Stimulated activated CD8-positive, alpha-beta memory T cell treated with anti-CD3 and anti-CD28 coated beads, Interleukin-15, amount 100 ng/mL, for 48 hours (primary cell): Measurements from ENCODE around the gene ACADM.
"Not testable (repeated sequence)": the region's sequence is repeated elsewhere in the genome, so short reads cannot be mapped to it uniquely, and the experiment has no call there.

Experiments used
- DNase-seq, 2 donors: peaks; one replicate each; pipeline ENCODE4 v3.0.0-alpha.2; 2020; ENCODE audit warnings: low read depth in 2 of 2

Gene ACADM

DNA sequence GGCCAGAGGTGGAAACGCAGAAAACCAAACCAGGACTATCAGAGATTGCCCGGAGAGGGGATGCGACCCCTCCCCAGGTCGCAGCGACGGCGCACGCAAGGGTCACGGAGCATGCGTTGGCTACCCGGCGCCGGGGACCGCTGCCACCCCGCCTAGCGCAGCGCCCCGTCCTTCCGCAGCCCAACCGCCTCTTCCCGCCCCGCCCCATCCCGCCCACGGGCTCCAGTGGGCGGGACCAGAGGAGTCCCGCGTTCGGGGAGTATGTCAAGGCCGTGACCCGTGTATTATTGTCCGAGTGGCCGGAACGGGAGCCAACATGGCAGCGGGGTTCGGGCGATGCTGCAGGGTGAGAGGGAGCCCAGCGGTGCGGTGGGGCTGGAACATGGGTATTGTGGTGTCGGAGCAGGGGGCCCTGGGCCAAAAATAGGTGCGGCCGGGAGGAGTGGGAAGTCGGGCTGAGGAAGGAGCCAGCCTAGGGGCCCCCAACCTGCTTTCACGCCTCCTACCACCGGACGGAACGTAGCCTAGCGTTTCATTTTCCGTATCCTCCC, at the start of gene ACADM:
Gene ACADM, plus strand, starts transcription at position 238 of the 551 bp plus-strand sequence. Its CDS starts 79 bp downstream, at position 317.
- peak; percentile 82 to 86 for DNase-seq

DNA sequence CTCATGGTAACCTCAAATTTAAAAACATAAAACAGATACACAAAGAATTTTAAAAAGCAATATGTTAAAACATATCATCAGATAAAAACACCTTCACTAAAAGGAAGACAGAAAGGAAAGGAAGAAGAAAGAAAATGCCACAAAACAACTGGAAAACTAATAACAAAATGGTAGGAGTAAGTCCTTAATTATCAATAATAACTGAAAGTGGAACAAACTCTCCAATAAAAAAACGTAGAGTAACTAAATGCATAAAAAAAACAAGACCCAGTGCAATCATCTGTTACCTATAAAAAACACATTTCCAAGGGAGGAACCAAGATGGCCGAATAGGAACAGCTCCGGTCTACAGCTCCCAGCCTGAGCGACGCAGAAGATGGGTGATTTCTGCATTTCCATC, 47.1 kb upstream of the ACADM start:
- DNase-seq: no peak

DNA sequence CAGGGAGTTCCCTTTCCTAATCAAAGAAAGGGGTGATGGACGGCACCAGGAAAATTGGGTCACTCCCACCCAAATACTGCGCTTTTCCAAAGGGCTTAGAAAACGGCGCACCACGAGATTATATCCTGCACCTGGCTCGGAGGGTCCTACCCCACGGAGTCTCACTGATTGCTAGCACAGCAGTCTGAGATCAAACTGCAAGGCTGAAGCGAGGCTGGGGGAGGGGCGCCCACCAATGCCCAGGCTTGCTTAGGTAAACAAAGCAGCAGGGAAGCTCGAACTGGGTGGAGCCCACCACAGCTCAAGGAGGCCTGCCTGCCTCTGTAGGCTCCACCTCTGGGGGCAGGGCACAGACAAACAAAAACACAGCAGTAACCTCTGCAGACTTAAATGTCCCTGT, 46.5 kb upstream of the ACADM start:
- not testable (repeated sequence) for DNase-seq

DNA sequence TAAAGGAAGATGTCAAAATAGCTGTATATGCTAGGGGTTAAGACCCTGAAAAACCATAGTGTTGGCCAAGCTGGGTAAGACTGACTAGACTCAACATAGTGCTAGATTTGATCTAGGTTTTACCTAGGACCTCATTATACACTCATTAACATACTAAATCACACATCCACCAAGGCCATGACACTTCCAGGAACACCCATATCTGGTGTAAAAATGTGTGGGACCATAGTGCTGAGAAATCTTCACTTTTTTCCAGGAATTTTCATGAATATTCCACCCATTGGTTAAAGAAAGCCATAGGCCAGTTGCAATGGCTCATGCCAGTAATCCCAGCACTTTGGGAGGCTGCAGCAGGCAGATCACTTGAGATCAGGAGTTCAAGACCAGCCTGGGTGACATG, 34.0 kb upstream of the ACADM start:
- DNase-seq: no peak

DNA sequence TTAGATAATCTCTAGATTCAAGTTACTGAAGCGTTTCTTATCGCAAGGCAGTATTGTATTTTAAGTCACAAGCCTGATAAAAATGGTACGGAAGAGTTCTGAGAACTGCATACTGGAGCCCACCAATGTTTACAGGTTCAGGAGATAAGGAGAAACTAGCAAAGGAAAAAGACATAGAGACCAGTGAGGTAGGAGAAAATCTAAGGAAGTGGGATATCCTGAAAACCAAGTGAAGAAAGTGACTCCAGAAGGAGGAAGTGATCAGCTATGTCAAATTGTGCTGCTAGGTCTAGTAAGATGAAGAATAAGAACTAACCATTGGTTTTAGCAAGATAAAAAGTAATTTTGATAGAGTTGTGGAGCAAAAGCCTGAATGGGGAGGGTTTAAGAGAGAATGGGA, 31.0 kb upstream of the ACADM start:
- DNase-seq: no peak

DNA sequence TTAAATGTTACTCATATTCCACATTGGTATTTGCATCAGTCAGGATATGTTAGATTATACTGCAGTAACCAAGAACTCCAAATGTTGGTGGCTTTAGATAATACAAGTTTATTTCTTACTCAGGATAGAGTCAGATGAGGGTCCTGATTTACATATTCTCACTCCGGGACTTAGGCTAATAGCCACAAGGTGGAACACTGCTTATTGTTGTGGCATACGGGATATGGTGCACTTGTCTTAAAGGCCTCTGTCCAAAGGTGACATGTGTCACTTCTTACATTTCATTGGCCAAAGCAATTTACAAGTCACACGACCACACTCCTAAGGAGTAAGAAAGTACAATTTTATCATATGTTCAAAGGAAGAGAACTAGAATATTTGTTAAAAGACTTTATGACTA, 28.5 kb upstream of the ACADM start:
- no peak for DNase-seq

DNA sequence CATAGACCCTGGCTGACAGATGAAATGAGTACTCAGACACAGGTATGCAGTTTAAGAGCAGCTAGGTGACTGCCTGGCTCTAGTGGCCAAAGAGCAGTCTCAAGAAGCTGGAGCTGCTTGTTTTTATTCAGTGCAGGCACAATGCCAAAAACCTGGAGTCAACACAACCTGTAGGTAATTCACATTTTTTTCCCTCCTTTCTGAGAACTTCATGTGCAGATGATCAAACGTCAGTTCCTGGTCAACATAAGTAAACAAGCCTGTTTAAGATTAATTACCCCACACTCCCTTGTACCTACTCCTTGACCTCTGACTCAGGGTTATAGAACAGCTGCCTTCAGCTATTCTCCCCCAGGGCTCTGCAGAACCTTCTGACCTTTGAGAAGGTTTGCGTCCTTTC, 17.3 kb upstream of the ACADM start:
- DNase-seq: no peak

DNA sequence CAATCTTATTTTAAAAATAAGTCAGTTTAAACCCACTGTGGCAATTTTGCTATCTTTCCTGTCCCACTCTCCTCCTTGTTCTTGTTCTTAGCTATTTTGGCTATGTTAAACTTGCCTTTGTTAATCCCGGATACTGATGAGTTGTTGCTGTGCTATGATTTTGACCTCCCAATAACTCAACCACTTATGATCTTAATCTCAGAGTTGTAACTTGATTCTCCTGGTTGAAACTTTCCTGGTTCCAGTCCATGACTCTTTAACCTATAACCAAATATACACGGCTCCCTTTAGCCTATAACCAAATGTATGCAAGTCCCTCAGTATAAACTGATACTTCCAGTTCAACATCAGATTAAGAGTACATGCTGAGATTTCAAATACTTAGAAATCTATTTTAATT, 15.6 kb upstream of the ACADM start:
- DNase-seq: no peak

DNA sequence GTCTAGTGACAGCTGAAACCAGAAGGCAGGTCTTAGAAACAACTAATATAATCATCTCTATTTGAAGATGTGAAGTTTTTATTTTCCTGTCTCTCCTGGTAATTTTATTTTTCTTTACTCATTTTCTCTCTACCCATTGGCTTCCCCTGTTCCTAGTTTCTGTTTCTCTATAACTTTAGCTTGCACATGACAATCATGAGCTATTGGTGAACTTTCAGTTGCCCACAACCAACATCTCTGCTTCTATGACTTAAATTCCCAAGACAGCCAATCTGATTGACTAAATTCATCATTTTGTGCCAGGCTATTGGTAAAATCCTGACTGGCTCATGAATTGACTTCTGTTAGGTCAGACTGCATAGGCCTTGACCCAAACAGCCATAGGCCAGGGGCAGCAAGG, 13.7 kb upstream of the ACADM start:
- no peak for DNase-seq

DNA sequence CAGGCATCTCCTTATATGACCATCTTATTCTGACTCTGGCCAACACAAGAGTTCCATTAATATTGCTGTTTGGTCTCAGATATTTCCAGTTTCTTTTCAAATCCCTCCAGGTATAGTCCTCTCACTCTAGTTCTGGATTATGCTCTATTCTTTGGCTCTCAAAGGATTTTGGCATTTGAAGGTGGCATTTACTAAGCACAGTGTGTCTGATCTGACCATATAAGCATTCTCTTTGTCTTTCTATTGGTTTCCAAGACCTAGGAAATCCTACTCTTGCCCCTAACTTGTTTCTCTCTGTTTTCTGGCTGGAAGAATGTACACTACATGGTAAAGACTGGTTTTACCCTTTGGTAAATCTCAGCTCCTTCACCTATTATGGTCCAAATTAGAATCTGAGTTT, 12.7 kb upstream of the ACADM start:
- no peak for DNase-seq

DNA sequence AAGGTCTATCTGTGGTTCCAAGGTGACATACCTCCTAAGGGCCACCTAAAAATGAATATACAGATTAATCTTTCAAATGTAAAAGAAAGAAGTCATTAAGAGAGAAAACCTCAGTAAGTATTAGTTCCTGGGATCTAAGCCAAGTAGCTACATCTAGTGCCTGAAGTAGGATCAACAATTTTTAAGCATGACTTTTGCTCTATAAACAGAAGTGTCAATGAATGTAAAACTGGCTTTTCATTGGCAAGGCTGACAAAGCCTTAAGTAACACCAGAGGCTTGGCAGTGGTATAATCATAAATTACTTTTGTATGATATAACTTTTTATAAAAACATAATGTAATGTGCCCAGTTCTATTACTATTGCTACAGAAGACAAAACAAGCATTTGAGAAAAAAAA, 12.2 kb upstream of the ACADM start:
- DNase-seq: no peak

DNA sequence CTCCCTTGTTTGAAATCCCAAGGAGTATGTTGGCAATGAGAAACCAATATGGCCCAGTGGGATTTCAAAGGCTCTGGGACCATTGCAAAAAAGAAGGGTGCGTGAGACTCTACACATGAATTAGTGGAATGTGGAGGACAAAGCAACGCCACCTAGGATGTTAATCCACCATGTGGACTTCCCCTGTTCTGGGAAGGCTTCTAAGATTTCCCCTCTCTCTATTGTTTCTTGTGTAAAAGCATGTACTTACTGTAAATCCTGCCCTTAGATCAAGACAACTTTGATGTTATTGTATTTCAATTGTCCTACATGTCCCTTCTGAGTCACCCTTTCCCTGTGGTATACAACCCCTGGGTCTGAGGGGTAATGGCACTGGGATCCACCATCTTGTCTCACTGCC, 4.7 kb upstream of the ACADM start:
- DNase-seq: no peak

DNA sequence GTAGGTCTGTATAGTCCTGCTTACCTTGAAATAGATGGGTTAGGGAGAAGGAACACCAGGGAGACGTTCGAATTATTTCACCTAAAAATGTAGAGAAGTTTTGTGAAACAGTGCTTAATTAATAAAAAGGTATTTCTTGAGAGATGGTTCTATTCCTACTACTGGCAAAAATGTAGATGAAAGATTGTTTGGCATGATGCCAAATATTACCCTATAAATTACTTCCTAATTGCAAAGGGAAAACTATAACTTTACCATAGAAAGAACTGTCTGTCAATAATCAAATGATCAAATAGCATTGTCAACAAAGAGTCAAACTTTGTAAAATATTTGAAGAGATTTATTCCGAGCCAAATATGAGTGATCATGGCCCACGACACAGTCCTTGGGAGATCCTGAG, 4.2 kb upstream of the ACADM start:
- DNase-seq: no peak

DNA sequence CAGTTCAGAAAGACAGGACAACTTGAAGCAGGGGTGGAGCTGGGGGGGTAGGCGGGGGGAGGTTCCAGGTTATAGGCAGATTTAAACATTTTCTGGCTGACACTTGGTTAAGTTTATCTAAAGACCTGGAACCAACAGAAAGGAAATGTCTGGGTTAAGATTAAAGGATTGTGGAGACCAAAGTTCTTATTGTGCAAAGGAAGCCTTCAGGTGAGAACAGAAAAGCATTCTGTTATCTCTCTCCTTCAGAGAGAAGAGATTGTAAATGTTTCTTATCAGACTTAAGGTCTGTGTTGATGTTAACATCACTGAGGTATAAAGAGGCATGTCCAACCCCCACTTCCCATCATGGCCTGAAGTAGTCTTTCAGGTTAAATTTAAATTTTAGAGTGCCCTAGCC, 3.7 kb upstream of the ACADM start:
- no peak for DNase-seq

DNA sequence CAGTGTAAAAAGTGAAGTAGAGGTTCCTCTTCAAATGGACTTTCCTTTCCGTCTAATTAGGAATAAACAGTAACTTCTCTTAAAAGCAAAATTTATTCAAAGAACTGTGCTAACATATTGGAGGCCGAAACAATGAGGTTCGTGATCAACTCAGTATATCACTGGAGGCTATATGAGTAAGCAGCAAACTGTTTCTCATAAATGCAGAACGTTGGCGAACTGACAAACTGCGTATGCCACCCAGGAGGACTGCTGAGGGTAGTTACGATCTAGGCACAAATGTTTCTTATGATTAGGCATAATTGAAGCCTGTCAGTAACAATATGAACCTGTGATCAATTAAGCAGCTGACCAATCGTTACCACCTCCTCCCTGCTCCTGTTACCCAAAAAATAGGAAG, 2.3 kb upstream of the ACADM start:
- not testable (repeated sequence) for DNase-seq

DNA sequence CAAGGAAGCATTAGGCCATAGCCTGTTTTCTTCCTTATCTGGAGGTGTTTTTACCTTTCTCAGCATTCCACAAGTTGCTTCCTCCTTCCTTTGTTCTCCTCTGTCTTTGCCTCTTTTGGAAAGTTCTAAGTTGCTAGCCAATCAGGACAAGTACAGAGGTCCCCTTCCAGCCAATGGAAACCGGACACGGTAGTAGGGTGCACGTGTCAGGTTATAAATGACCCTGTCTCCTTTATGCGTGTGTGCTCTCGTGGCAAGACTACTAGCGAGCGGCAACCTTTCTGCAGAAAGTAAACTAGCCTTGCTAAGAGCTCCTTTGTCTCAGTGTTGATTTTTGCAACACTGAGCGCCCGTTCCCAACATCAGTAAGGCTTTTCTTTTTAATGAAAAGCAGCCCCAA, 1.5 kb upstream of the ACADM start:
- DNase-seq: no peak

DNA sequence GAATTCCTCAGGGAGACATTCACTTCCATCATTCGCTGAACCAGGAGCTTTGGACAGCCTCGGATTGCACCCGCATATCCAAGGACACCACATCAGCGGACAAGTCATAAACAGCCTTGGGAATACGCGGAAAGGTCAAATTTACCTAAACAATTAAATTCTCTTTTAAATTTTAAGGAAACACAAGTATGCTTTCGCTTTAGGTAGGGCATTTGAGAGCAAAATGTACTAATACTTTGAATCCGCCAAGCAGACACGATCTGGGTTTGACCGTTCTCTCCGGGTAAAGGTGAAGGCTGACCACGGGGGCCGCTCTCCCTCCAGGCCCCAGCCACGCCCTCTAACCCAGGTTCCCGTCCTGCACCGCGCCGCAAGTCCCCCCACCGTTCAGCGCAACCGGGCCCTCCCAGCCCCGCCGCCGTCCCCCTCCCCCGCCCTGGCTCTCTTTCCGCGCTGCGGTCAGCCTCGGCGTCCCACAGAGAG, 479 bp upstream of the ACADM start:
- DNase-seq: peak; percentile 64 to 72

DNA sequence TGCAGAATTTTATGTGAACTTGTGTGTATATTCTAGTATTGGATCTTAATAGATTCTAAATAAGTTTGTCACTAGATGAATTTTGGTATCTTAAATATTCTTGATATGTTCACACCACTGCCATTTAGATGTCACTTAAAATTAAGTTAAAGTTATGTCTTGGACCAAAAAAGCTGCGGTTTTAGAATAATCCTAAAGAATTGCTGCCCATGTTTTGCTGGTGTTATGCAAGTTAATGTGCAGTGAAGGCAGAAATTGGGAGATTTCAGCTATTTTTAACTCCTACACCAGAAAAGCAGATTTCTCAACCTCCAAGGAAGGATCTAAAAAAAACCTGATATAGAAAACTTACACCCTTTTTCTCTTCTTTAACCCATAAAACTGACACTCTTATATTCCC, 757 bp downstream of the ACADM start:
- no peak for DNase-seq

DNA sequence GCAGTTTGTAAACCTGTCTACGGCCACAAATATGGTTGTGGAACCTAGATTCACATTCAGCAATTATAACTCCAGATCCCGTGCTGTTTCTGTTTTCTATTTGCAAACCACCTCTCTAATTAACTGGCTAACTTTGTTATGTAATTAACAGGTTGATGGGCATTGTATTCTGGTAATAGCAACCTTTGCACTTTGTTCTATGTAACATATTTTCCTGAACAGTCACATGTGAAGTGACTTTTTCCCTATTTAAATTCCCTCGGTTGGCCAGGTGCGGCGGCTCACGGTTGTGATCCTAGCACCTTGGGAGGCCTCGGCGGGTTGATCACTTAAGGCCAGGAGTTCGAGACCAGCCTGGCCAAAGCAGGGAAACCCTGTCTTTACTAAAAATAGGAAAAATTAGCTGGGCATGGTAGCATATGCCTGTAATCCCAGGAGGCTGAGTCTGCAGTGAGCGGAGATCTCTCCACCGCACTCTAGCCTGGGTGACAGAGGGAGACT, 1.4 kb downstream of the ACADM start:
- DNase-seq: no peak

DNA sequence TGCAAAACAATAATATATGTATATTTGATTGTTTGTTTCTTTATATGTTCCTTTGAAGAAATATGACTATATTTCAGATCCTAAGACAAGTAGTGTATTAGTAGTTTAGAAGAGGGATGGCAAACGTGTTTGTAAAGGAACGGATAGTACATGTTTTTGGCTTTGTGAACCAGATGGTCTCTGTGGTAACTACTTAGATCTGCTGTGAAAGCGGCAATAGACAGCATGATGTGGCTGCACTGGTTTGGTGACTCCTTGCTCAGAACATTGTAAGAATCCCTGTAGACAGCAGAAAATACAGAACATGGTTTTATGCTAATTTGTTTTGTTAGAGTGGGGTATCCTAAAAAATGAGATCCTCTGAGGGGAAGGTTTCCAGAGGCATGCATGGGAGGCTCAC, 3.1 kb downstream of the ACADM start:
- no peak for DNase-seq

DNA sequence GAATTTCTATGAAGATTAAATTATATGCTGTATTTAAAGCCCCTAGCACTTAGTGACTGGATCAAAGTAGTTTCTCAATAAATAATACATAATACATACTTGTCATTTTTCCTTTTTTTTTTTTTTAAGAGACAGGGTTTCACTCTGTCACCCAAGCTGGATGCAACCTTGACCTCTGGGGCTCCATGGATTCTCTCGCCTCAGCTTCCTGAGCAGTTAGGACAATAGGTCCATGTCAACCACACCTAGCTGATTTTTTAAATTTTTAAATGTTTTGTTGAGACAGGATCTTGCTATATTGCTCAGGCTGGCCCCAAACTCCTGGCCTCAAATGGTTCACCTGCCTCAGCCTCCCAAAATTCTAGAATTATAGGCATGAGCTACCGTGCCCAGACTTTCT, 5.9 kb downstream of the ACADM start:
- DNase-seq: no peak

DNA sequence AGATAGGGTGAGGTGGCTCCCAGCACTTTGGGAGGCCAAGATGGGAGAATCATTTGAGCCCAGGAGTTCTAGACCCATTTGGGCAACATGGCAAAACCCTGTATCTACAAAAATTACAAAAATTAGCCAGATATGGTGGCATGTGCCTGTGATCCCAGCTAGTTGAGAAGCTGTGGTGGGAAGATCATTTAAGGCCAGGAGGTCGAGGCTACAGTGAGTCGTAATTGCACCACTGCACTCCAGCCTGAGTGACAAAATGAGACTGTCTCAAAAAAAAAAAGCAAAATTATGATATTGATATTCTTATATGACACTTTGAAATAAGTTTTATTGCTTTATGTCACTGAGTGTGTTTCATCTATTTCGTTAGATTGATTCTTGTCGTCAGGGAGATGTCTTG, 7.4 kb downstream of the ACADM start:
- DNase-seq: no peak

DNA sequence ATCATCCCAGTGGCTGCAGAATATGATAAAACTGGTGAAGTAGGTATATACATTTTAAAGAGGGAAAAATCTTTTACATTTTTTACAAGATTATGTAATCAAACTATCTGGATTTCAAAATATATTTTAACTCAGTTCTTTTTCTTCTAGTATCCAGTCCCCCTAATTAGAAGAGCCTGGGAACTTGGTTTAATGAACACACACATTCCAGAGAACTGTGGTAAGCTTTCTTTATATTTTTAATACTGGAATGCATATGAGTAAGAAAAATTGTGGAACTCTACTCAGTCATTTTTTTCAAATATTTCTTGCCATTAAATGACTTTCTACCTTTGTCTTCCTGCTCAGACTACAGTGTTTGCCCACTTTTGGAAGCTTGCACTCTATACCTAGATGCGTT, 8.2 kb downstream of the ACADM start:
- no peak for DNase-seq

DNA sequence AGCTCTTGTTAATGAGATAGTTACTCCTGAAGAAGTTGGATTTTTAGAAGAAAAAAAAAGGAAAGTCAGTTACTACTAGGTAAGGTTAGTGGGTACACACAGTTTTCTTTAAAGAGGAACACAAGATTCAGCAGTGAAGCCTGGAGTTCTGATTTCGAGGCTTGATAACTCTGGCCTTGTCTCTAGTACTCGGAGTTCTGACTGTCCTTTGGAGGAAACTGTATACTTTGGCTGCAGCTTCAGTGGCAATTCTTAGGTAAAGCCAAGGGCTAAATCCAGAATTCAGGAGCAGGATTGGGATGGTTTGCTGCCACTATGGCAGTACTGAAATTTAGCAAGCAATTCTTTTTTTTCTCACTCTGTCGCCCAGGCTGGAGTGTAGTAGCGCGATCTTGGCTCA, 9.2 kb downstream of the ACADM start:
- DNase-seq: no peak
